ENCODE data around the gene CELF2. TPM values are rescaled to one million over a fixed set of nuclear protein-coding genes. Genes with fewer than 3 reads are reported as not detected.

The CELF2 gene
- total RNA-seq, 1 donor from 2014 or later, result 89.2 TPM

GRCh38 chr10:11086177-11086840 lies 68.6 kb downstream of the CELF2 start:
- ChIA-PET POLR2A (no interaction called here), CTCF (no interaction called here)
- Mint-ChIP-seq H3K4me1 (peaks cover 4% of the 10 kb centered on the region), H3K27ac (no peak overlapping the region), H3K36me3 (ENCODE audit: low read depth) (no peaks in the 10 kb centered on the region), H3K4me3 (no peak overlapping the region), H3K27me3 (no peaks in the 10 kb centered on the region), H3K9me3 (no peaks in the 10 kb centered on the region)
- DNase-seq (no peak), ATAC-seq (ENCODE audit: low read depth) (no peak)
- no peak for TF ChIP-seq CTCF (IDR thresholded peaks at IDR 0.05)
- intact Hi-C loops (cut with micrococcal nuclease), result no loop called here

- H3K27ac Mint-ChIP-seq, result no peak overlapping the region
- no peaks in the 10 kb centered on the region for H3K27me3 Mint-ChIP-seq
- no peak for TF ChIP-seq CTCF (IDR thresholded peaks at IDR 0.05)
- H3K4me1 Mint-ChIP-seq, result peaks cover 10% of the 10 kb centered on the region
- intact Hi-C loops (cut with micrococcal nuclease), result no loop called here
- ChIA-PET CTCF (no interaction called here), POLR2A (no interaction called here)
- no peak for ATAC-seq (ENCODE audit: low read depth)
- H3K9me3 Mint-ChIP-seq, result no peaks in the 10 kb centered on the region
- H3K36me3 Mint-ChIP-seq (ENCODE audit: low read depth), result no peaks in the 10 kb centered on the region
- no peak overlapping the region for H3K4me3 Mint-ChIP-seq
- no peak for DNase-seq
Measured at GRCh38 chr10:11087372-11087771, 69.7 kb downstream of the CELF2 start.

DNA sequence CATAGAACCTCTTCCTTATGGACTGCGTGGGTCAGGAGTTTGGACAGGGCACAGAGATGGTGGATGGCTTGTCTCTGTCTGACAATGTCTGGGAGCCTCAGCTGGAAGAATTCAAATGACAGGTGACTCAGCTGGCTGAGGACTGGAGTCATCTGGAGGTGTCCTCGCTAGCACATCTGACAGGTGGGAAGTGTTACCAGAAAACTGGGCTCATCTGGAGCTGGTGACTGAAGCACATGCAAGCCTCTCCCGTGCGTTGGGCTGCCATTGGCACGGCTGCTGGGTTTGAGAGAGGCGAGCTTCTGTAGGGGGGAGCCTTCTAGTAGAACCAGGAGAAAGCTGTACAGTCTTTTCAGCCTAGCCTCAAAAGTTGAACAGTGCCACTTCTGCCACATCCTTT lies 71.0 kb downstream of the CELF2 start:
- Mint-ChIP-seq H3K9me3 (no peaks in the 10 kb centered on the region), H3K27me3 (no peaks in the 10 kb centered on the region), H3K4me1 (peaks cover 10% of the 10 kb centered on the region), H3K27ac (no peak overlapping the region), H3K4me3 (no peak overlapping the region), H3K36me3 (ENCODE audit: low read depth) (no peaks in the 10 kb centered on the region)
- CTCF ChIA-PET, result no interaction called here
- DNase-seq (no peak), ATAC-seq (ENCODE audit: low read depth) (no peak)
- TF ChIP-seq CTCF (IDR thresholded peaks at IDR 0.05), result no peak
- intact Hi-C loops (cut with micrococcal nuclease), result no loop called here
- POLR2A ChIA-PET, result no interaction called here

DNA sequence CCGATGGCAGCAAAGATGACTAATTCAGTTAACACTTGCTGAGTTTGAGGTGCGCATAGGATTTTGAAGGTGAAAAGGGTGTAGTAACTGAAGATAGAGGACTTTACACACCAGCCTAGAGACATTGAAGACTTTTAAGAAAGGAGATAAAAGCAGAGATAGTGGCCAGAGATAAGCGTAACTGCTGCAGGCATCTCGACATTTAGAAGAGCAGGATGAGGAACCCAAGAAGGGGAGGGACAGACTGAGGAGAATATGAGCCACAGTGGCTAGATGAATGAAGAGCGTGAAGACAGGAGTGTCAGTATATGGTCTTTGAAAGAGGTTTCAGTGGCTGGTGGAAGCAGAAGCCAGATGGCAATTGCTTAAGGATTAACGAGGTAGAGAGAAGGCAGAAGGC lies 71.6 kb downstream of the CELF2 start:
- Mint-ChIP-seq H3K9me3 (no peaks in the 10 kb centered on the region), H3K4me1 (peaks cover 14% of the 10 kb centered on the region), H3K27ac (no peak overlapping the region), H3K27me3 (no peaks in the 10 kb centered on the region), H3K4me3 (no peak overlapping the region), H3K36me3 (ENCODE audit: low read depth) (no peaks in the 10 kb centered on the region)
- DNase-seq (no peak), ATAC-seq (ENCODE audit: low read depth) (no peak)
- intact Hi-C loops (cut with micrococcal nuclease), result no loop called here
- ChIA-PET CTCF (no interaction called here), POLR2A (no interaction called here)
- TF ChIP-seq CTCF (IDR thresholded peaks at IDR 0.05), result no peak

GRCh38 chr10:11091517-11092102 lies 73.9 kb downstream of the CELF2 start:
- no peak for DNase-seq
- ATAC-seq (ENCODE audit: low read depth), result no peak
- POLR2A ChIA-PET, result no interaction called here
- Mint-ChIP-seq H3K4me3 (no peak overlapping the region), H3K27me3 (peaks cover under 1% of the 10 kb centered on the region), H3K9me3 (no peaks in the 10 kb centered on the region), H3K27ac (no peak overlapping the region), H3K4me1 (peaks cover 17% of the 10 kb centered on the region), H3K36me3 (ENCODE audit: low read depth) (no peaks in the 10 kb centered on the region)
- CTCF ChIA-PET, result no interaction called here
- intact Hi-C loops (cut with micrococcal nuclease), result loop anchor here (10.0 kb wide), 1 partner anchor 53 kb away; no protein-coding TSS in a partner anchor
- TF ChIP-seq CTCF (IDR thresholded peaks at IDR 0.05), result no peak
